Superior temporal gyrus (tissue), 1 donor: ENCODE measurements around the gene GDAP2.
"Not testable (repeated sequence)": the region's sequence is repeated elsewhere in the genome, so short reads cannot be mapped to it uniquely, and the experiment has no call there.

Experiments
- DNase-seq: peaks from one replicate; pipeline ENCODE4 v3.0.0-alpha.2; 2016; ENCODE audit errors: extremely low spot score

The GDAP2 gene

DNA sequence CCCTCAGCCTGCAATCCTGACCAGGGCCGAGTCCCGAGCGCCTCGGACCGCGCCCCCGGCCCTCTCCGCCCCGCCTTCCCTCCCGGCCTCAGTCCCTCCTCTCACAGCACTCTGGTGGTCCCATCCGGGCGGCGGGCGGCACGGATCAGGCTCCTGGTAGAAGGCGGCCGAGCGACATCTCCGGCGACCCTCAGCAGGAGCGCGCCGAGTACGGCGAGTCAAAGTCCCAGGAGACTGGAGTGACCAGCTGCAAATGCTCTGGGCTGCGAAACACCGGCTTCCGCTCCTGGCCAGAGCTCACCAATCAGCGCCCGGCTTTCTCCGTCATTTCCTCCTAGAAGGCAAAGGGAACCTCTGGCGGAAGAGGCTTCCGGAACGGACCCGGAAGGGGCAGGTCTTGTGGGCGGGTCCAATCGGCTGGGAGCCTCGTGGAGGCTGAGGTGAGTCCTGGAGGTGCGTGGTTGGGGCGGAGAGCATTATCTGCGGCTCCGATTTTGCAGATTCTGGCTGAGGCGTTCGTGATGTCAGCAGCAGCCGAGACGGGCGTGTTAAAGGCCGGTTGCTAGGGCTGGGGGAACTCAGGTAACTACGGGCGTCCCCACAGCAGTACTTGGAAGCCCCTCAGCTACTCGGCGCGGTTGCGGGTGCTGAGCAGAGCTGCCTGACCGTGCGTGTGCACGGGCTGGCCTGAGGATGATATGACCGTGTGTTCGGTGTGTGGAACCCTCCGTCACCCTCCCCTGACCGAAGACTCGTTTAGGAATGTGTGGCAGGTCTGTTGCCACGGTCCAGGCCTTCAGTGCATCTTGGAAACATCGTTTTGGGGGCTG, at the start of gene GDAP2, which contains the start of gene WDR3:
TSS of gene GDAP2 (minus strand) at position 279 of the 830 bp plus-strand sequence. CDS start 9,264 bp downstream, outside the sequence.
TSS of gene WDR3 (plus strand) at position 397 of the 830 bp plus-strand sequence. CDS start 3,581 bp downstream, outside the sequence.
- peak; percentile 99 for DNase-seq

- DNase-seq: no peak
Measured at GRCh38 chr1:117976381-117976780, 47.0 kb upstream of the GDAP2 start.

GRCh38 chr1:117971777-117972176, 42.4 kb upstream of the GDAP2 start:
- DNase-seq: no peak

DNA sequence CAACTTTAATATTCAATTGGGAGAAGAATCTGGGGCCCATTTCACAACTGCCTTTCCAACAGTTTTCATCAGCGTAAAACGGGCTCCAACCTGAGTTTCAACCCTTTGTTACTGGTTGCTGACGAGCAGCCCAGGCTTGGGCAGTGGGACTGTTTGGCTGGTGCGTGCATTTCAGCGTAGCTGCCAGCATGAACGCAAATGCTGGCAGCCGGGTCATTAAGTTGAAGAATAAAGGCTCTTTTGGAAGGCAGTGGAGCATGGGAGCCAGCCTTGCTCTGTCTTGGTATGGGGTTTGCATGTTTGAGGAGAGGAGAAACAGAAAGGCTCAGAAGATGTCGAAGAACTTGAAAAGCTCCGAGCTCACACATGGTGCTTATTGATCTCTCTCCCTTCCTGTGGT, 40.8 kb upstream of the GDAP2 start:
- no peak for DNase-seq

GRCh38 chr1:117967881-117968280, 38.5 kb upstream of the GDAP2 start:
- peak; percentile 30 for DNase-seq

DNA sequence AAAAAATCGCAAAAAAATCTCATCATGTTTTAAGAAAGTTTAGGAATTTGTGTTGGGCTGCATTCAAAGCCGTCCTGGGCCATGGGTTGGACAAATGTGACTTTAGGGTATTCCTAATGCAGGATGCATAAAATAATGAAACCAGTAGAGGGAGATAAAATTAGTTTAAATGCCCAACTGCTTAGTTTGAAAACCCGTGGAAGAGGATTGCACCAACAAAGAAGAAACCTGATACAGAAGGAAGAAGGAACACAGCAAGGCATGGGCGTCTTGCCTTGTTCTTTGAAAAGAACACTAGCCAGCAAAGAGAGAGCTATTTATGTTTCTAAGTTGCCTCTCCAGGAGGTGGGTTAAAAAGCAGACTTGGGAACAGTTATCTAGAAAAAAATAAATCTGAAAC, 38.1 kb upstream of the GDAP2 start:
- no peak for DNase-seq

GRCh38 chr1:117964290-117965038, 35.0 kb upstream of the GDAP2 start:
- DNase-seq: no peak

- DNase-seq: no peak
Measured at GRCh38 chr1:117959364-117959763, 29.9 kb upstream of the GDAP2 start.

- DNase-seq: no peak
Measured at GRCh38 chr1:117952386-117952785, 23.0 kb upstream of the GDAP2 start.

GRCh38 chr1:117942293-117942692, 12.9 kb upstream of the GDAP2 start:
- DNase-seq: no peak

DNA sequence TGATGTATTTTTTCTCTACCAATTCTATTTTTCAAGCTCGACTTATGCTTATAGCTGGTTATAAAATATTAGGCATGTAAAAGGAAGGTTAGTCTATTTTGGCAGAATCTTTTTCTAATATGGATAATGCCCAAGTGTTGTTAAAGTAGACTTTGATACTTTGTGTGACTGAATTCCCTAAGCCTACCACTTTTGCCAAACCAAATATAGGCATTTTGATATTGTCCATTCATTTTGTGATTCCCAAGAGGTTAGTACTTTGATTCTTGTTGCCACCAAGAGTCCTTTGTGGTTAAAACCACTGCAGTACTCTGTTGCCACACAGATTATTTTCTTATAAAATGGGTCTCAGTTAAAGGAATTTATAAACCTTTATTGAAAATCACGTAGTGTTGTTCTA, 4.3 kb upstream of the GDAP2 start:
- no peak for DNase-seq

- DNase-seq: no peak
Measured at GRCh38 chr1:117932576-117932975, 3.2 kb upstream of the GDAP2 start.

DNA sequence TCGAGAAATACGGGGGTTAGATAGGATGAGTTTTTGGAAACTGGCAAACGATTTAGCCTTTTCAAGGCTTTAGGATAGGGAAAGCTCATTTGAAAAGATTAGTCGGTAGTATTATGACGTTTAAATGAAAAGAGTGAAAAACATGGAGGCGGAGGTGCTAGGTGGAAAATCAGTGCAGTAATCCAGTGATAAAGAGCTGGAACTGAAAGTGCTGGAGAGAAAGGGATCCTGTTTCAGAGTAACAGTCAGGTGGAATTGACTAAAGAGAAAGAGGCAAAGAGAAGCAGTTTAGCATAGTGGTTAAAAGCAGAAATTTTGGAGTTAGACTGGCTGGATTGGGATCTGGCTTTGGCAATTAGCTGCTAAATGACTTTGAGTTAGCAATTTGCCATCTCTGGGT, 1.1 kb upstream of the GDAP2 start:
- peak; percentile 20 for DNase-seq

- DNase-seq: no peak
Measured at GRCh38 chr1:117930173-117930447, 689 bp upstream of the GDAP2 start.

- peak; percentile 32 for DNase-seq
Measured at GRCh38 chr1:117928881-117929342, 509 bp downstream of the GDAP2 start.

DNA sequence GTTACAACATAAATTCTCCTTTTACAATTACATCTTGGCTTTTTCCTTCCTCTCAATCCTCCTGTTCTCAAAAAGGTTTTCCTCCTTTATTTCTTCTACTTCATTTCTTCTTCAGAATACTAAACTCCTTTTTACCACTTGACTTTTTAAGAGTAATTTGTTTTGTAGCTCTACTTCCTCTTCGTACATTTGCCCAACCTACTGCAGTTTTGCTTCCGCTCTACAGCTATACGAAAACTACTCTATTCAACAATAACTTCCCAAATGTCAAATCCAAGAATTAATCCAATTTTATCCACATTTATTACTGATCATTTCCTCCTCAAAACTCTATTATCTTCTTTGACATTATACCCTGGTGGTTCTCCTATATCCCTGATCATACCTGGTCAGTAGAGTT, 3.4 kb downstream of the GDAP2 start:
- DNase-seq: no peak

DNA sequence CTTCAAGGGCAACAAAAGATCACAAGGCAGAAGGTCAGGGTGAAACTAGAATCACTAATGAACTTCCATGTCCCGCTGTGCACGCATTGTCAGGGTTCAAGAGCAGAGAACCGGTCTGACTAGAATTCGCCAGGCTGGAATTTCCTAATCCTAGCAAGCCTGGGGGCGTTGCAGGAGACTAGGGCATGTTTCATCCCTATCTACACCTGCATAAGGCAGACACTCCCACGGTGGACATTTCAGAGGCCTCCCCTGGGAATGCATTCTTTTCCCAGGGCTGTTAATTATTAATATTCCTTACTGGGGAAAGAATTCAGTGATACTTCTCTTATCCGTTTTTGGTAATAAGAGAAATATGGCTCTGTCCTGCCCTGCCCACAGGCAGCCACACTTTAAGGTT, 6.7 kb downstream of the GDAP2 start:
- DNase-seq: not testable (repeated sequence)

DNA sequence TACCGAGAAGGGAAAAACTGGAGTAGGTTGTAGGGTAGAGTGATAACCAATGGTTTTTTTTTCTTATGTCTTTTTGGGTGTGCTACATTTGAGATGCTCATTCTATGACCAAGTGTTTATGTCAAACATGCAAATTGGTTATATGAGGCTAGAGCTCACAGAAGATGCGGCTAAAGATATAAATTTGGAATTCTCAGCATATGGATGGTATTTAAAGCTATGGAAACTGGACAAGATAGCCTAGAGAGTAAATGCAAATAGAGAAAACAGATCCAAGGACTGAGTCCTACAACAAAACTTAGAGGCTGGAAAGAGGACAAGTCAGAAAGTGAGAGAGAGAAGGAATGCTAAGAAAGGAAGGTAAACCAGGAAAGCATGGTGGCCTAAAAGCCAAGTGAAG, 7.4 kb downstream of the GDAP2 start:
- DNase-seq: peak; percentile 18

DNA sequence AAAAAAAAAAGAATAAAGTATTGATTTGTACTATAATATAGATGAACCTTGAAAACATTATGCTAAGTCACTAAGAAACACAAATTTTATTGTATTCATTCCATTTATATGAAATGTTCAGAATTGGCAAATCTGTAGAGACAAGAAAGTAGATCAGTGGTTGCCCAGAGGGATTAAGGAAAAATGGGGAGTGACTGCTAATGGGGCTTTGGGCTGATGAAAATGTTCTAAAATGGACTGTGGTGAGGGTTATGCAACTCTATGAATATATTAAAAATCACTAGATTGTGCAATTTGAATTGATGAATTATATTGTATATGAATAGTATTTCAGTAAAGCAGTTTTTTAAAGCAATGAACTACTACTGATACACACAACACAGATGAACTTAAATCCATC, 10.0 kb downstream of the GDAP2 start:
- DNase-seq: no peak

DNA sequence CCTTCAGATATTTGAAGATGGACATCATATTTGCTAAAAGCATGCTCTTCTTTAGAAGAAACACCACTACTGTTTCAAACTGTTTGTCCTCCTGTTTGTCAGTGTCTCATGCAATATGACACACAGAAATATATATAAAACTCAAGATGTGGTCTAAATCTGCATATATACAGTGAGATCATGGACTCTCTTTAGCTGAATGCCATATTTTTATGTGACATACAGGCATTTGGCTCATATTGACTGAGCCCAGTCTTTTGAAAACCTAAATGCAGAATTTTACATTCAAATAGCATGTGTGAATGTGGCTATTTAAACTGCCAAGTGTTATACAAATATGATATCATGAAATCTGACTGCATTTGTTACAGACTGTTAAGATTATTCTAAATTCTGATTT, 18.4 kb downstream of the GDAP2 start:
- DNase-seq: no peak

DNA sequence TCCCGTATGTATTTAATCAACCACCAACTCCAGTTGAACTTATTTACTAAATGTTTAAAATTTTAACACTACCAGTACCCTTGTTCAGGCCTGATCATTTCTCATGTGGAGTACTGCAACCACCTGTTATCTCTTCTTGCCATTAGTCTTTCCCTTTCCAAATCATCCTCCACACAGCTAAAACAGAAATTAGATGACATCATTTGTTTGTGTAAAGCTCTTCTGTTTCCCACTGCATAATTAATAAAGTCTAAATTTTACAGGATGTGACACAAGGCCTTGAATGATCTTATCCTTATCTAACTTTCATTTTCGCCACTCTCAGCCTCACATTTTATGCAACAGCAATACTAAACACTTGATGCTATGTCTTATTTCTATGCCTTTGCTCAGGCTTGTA, 24.4 kb downstream of the GDAP2 start:
- DNase-seq: no peak

GRCh38 chr1:117904485-117904884, 24.9 kb downstream of the GDAP2 start:
- DNase-seq: no peak

- DNase-seq: no peak
Measured at GRCh38 chr1:117902944-117903343, 26.5 kb downstream of the GDAP2 start.
